HL-60/S4 treated with retinoic acid at 250 ng/mL for 4 days and 3 days (cell line): ENCODE data around the gene TRPM3.

Source experiments
- in situ Hi-C: fragments of 300-500 bp; cut with MboI; formaldehyde crosslinking; loops from 2 replicates; pipeline ENCODE4 v1.7.0; 2022; ENCODE audit warnings: low sequenced_read_pairs

Gene TRPM3

GRCh38 chr9:70500793-70501192 is 620.6 kb downstream of the TRPM3 start:
- in situ Hi-C loops = no loop called here

- in situ Hi-C loops = no loop called here
These were observed 621.8 kb downstream of the TRPM3 start for GRCh38 chr9:70499621-70500020.

- in situ Hi-C loops = no loop called here
These were observed 622.6 kb downstream of the TRPM3 start for GRCh38 chr9:70498866-70499265.

- in situ Hi-C loops = no loop called here
These were observed 625.2 kb downstream of the TRPM3 start for GRCh38 chr9:70496244-70496643.

- in situ Hi-C loops = no loop called here
These were observed 625.9 kb downstream of the TRPM3 start for GRCh38 chr9:70495514-70495913.

GRCh38 chr9:70494221-70494620 is 627.2 kb downstream of the TRPM3 start:
- in situ Hi-C loops = no loop called here

- in situ Hi-C loops = no loop called here
These were observed 628.4 kb downstream of the TRPM3 start for GRCh38 chr9:70493029-70493428.

- in situ Hi-C loops = no loop called here
These were observed 629.1 kb downstream of the TRPM3 start for GRCh38 chr9:70492319-70492777.

GRCh38 chr9:70491426-70492318 is 629.7 kb downstream of the TRPM3 start:
- in situ Hi-C loops = no loop called here

- in situ Hi-C loops = no loop called here
These were observed 630.9 kb downstream of the TRPM3 start for GRCh38 chr9:70490478-70490877.

GRCh38 chr9:70488793-70489105 is 632.7 kb downstream of the TRPM3 start:
- in situ Hi-C loops = no loop called here

- in situ Hi-C loops = no loop called here
These were observed 633.2 kb downstream of the TRPM3 start for GRCh38 chr9:70488098-70488792.

GRCh38 chr9:70486127-70486526 is 635.3 kb downstream of the TRPM3 start:
- in situ Hi-C loops = no loop called here

- in situ Hi-C loops = no loop called here
These were observed 636.1 kb downstream of the TRPM3 start for GRCh38 chr9:70485273-70485858.

- in situ Hi-C loops = no loop called here
These were observed 636.9 kb downstream of the TRPM3 start for GRCh38 chr9:70484232-70485130.

- in situ Hi-C loops = no loop called here
These were observed 640.0 kb downstream of the TRPM3 start for GRCh38 chr9:70481471-70481870.

GRCh38 chr9:70480405-70480980 is 640.9 kb downstream of the TRPM3 start:
- in situ Hi-C loops = no loop called here

GRCh38 chr9:70479880-70480291 is 641.5 kb downstream of the TRPM3 start:
- in situ Hi-C loops = no loop called here
